DOHH2 (cell line): ENCODE data around the gene MRPL48.

ENCODE experiments used
- EZH2phosphoT487 ChIP-seq: fragments of 200-600 bp; sonication (generic); IDR thresholded peaks from 2 replicates; pipeline ENCODE4 v1.6.1; 2017; ENCODE audit warnings: borderline replicate concordance, mild to moderate bottlenecking, antibody characterized with exemption, low read length, moderate library complexity, mixed read lengths
- TF ChIP-seq, protein P1 (sequence below): fragments of 200-600 bp; sonication (generic); IDR thresholded peaks from one replicate; pipeline ENCODE4 v1.5.1; 2014; ENCODE audit warnings: antibody characterized with exemption, mild to moderate bottlenecking, low read depth, low read length; ENCODE audit not compliant: poor library complexity, severe bottlenecking

DNA sequence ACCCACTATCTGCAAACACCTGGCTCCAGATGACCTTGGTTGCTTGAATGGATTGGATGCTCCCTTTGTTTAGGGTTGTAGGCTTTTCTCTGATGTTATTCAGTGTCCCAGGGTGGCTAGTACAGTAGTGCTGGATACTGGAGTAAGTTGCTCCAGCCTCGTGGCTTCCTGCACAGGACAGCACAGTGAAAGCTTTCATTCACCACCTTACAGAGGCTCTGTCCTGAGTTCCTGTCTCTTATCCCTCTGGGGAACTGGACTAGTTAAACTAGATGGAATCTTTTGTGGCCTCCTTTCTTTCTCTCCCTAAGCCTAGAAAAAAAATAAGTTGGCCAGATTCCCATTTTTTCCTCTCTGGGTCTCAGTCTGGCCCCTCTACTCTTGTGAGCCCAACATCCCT is 42.6 kb downstream of the MRPL48 start:
- TF ChIP-seq, protein P1, sequence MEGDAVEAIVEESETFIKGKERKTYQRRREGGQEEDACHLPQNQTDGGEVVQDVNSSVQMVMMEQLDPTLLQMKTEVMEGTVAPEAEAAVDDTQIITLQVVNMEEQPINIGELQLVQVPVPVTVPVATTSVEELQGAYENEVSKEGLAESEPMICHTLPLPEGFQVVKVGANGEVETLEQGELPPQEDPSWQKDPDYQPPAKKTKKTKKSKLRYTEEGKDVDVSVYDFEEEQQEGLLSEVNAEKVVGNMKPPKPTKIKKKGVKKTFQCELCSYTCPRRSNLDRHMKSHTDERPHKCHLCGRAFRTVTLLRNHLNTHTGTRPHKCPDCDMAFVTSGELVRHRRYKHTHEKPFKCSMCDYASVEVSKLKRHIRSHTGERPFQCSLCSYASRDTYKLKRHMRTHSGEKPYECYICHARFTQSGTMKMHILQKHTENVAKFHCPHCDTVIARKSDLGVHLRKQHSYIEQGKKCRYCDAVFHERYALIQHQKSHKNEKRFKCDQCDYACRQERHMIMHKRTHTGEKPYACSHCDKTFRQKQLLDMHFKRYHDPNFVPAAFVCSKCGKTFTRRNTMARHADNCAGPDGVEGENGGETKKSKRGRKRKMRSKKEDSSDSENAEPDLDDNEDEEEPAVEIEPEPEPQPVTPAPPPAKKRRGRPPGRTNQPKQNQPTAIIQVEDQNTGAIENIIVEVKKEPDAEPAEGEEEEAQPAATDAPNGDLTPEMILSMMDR: no peak
- TF ChIP-seq EZH2phosphoT487: no peak
